ENCODE results near the gene COL27A1. TPM values are rescaled to one million over a fixed set of nuclear protein-coding genes. Genes with fewer than 3 reads are reported as not detected.

The COL27A1 gene
- total RNA-seq, 4 donors from 2014 or later: 14.2 to 32.9 (median 20.7) TPM

- TF ChIP-seq POLR2A (IDR thresholded peaks at IDR 0.05) (no peak), CTCF (IDR thresholded peaks at IDR 0.05) (no peak), POLR2AphosphoS5 (IDR thresholded peaks at IDR 0.05) (no peak), EP300 (IDR thresholded peaks at IDR 0.05) (no peak)
- no peak for DNase-seq (ENCODE audit: low spot score in 2 of 2)
- Histone ChIP-seq H3K27me3 (no peaks in the 10 kb centered on the region), H3K9me3 (no peaks in the 10 kb centered on the region), H3K4me1 (peaks cover 44% of the 10 kb centered on the region), H3K4me3 (no peak overlapping the region), H3K36me3 (no peaks in the 10 kb centered on the region), H3K27ac (no peak overlapping the region)
- 62% methylated on average over 7 of the region's 10 CpGs for WGBS
Observed at GRCh38 chr9:114178756-114179450, 23.6 kb downstream of the COL27A1 start.

- 95% methylated on average over 2 of the region's 2 CpGs for WGBS
- no peak for TF ChIP-seq CTCF (IDR thresholded peaks at IDR 0.05)
- TF ChIP-seq POLR2A (IDR thresholded peaks at IDR 0.05): no peak
- no peak for TF ChIP-seq POLR2AphosphoS5 (IDR thresholded peaks at IDR 0.05)
- no peak for TF ChIP-seq EP300 (IDR thresholded peaks at IDR 0.05)
- H3K36me3 ChIP-seq: no peaks in the 10 kb centered on the region
- H3K4me1 ChIP-seq: peaks cover 43% of the 10 kb centered on the region
- H3K9me3 ChIP-seq: no peaks in the 10 kb centered on the region
- no peak overlapping the region for H3K27ac ChIP-seq
- no peaks in the 10 kb centered on the region for H3K27me3 ChIP-seq
- H3K4me3 ChIP-seq: no peak overlapping the region
- DNase-seq (ENCODE audit: low spot score in 2 of 2): no peak
Observed at GRCh38 chr9:114179516-114179915, 24.2 kb downstream of the COL27A1 start.

- no peaks in the 10 kb centered on the region for H3K9me3 ChIP-seq
- no peak overlapping the region for H3K4me3 ChIP-seq
- no peaks in the 10 kb centered on the region for H3K36me3 ChIP-seq
- H3K4me1 ChIP-seq: peaks cover 41% of the 10 kb centered on the region
- H3K27ac ChIP-seq: no peak overlapping the region
- no peak for DNase-seq (ENCODE audit: low spot score in 2 of 2)
- 54% methylated on average over 13 of the region's 14 CpGs for WGBS
- H3K27me3 ChIP-seq: no peaks in the 10 kb centered on the region
- TF ChIP-seq EP300 (IDR thresholded peaks at IDR 0.05) (no peak), CTCF (IDR thresholded peaks at IDR 0.05) (no peak), POLR2AphosphoS5 (IDR thresholded peaks at IDR 0.05) (no peak), POLR2A (IDR thresholded peaks at IDR 0.05) (no peak)
Observed at GRCh38 chr9:114180696-114181606, 25.6 kb downstream of the COL27A1 start.

GRCh38 chr9:114181607-114182409, 26.5 kb downstream of the COL27A1 start:
- WGBS: 85% methylated on average over 9 of the region's 9 CpGs
- Histone ChIP-seq H3K4me1 (peaks cover 38% of the 10 kb centered on the region), H3K4me3 (no peak overlapping the region), H3K27ac (no peak overlapping the region), H3K9me3 (no peaks in the 10 kb centered on the region), H3K36me3 (no peaks in the 10 kb centered on the region), H3K27me3 (no peaks in the 10 kb centered on the region)
- TF ChIP-seq POLR2AphosphoS5 (IDR thresholded peaks at IDR 0.05): no peak
- no peak for TF ChIP-seq POLR2A (IDR thresholded peaks at IDR 0.05)
- no peak for DNase-seq (ENCODE audit: low spot score in 2 of 2)

- 86% methylated on average over 6 of the region's 6 CpGs for WGBS
- H3K27me3 ChIP-seq: no peaks in the 10 kb centered on the region
- H3K27ac ChIP-seq: no peak overlapping the region
Observed at GRCh38 chr9:114183006-114183405, 27.7 kb downstream of the COL27A1 start.

More at GRCh38 chr9:114183006-114183405, 27.7 kb downstream of the COL27A1 start:
- H3K4me3 ChIP-seq: no peak overlapping the region
- no peaks in the 10 kb centered on the region for H3K36me3 ChIP-seq
- DNase-seq (ENCODE audit: low spot score in 2 of 2): no peak
- H3K9me3 ChIP-seq: no peaks in the 10 kb centered on the region
- TF ChIP-seq EP300 (IDR thresholded peaks at IDR 0.05): no peak
- TF ChIP-seq CTCF (IDR thresholded peaks at IDR 0.05): no peak
- peaks cover 27% of the 10 kb centered on the region for H3K4me1 ChIP-seq
